ENCODE results near the gene SYNJ2. TPM values are rescaled to one million over a fixed set of nuclear protein-coding genes. Genes with fewer than 3 reads are reported as not detected.

SYNJ2 gene
- total RNA-seq, 1 experiment from 2014 or later = 24.5 TPM

- Histone ChIP-seq H3K4me2 (ENCODE audit: insufficient read depth, insufficient read length, low read length) (no peak overlapping the region), H3K23me2 (ENCODE audit: insufficient read length, low read depth, low read length, poor library complexity, severe bottlenecking) (peaks cover 11% of the 10 kb centered on the region), H3K56ac (ENCODE audit: insufficient read length, low read depth, low read length) (no peak overlapping the region), H4K20me1 (ENCODE audit: control insufficient read depth, insufficient read depth, insufficient read length) (no peaks in the 10 kb centered on the region), H3K4ac (ENCODE audit: low read depth, low read length) (no peak overlapping the region), H3K23ac (ENCODE audit: insufficient read length, low read depth, low read length) (no peak overlapping the region), H3K27ac (ENCODE audit: insufficient read length, low read depth, low read length) (no peak overlapping the region), H3T11ph (ENCODE audit: low read length) (no peak overlapping the region), H3K18ac (ENCODE audit: insufficient read length, low read depth, low read length) (no peak overlapping the region), H2BK15ac (ENCODE audit: low read depth, low read length) (no peak overlapping the region), H2BK5ac (ENCODE audit: insufficient read length, low read length) (no peak overlapping the region), H2AK5ac (ENCODE audit: insufficient read length, low read length) (no peak overlapping the region), H2BK120ac (ENCODE audit: low read depth, low read length, poor library complexity, severe bottlenecking) (no peak overlapping the region), H3K27me3 (ENCODE audit: insufficient read depth, low read length) (no peaks in the 10 kb centered on the region; the same call in 1 of the 2 replicates), H3K9ac (ENCODE audit: extremely low read depth, insufficient read length, low read length) (no peak overlapping the region), H4K91ac (ENCODE audit: insufficient read length, low read depth, low read length) (no peak overlapping the region), H3K79me2 (ENCODE audit: insufficient read depth, low read length) (peaks cover 13% of the 10 kb centered on the region), H2BK20ac (ENCODE audit: low read depth, low read length, poor library complexity, severe bottlenecking) (no peak overlapping the region), H2BK12ac (ENCODE audit: insufficient read length, low read depth, low read length) (no peak overlapping the region), H3K4me1 (ENCODE audit: insufficient read depth, low read length) (peaks cover 10% of the 10 kb centered on the region), H3K14ac (ENCODE audit: insufficient read depth, low read length) (0 out of 2 replicates have a peak overlapping the region, but pooled peaks have one; percentile 35), H4K5ac (ENCODE audit: insufficient read length, low read depth, low read length) (no peak overlapping the region), H3K79me1 (ENCODE audit: insufficient read depth, low read depth, low read length, poor library complexity, severe bottlenecking) (no peaks in the 10 kb centered on the region), H4K8ac (replicated peaks; ENCODE audit: insufficient read length, low read depth, low read length) (no peak overlapping the region), H3K9me3 (ENCODE audit: control insufficient read depth, low read depth, low read length) (no peaks in the 10 kb centered on the region), H2AFZ (ENCODE audit: low read length) (no peak overlapping the region)
- Mint-ChIP-seq H3K27ac (peak overlapping the region in 1 of 3 experiments; percentile 97; a peak in 2 of 7 replicates), H3K4me3 (0 out of 5 replicates have a peak overlapping the region, but pooled peaks of 1 of the 2 experiments have one; percentile 26), H3K9me3 (no peaks in the 10 kb centered on the region), H3K27me3 (ENCODE audit: low read depth) (peaks cover 15% of the 10 kb centered on the region), H3K4me1 (peaks cover 35 to 46% of the 10 kb centered on the region in 2 experiments), H3K36me3 (ENCODE audit: insufficient read depth in 1 of 3, low read depth in 3 of 3) (no peaks in the 10 kb centered on the region; a peak in 1 of 7 replicates)
- TF ChIP-seq CTCF (conservative IDR thresholded peaks at IDR 0.05) = no peak
- WGBS (ENCODE audit: extremely low coverage, insufficient read length, low lambda C conversion rate) = no CpG with 5 or more reads among the region's 14 CpGs
- no peak for DNase-seq
Measured at GRCh38 chr6:157984686-157985225, 3.1 kb downstream of the SYNJ2 start.
